Activated T-helper 1 cell treated with anti-CD3 and anti-CD28 coated beads, Interleukin-2, amount 50 U/mL, for 16 hours (primary cell): ENCODE data around the gene NDUFS7.
A peak's percentile ranks its signal among the peaks of the same experiment; 100 is the strongest.
"Not testable (repeated sequence)": the region's sequence is repeated elsewhere in the genome, so short reads cannot be mapped to it uniquely, and the experiment has no call there.

Experiments
- DNase-seq, 2 donors: peaks; one replicate each; pipeline ENCODE4 v3.0.0-alpha.2; 2020; ENCODE audit warnings: low read depth in 1 of 2, low spot score in 1 of 2

NDUFS7 gene

GRCh38 chr19:1431759-1432506 is 48.2 kb downstream of the NDUFS7 start:
- DNase-seq: no peak

- no peak for DNase-seq
Observed at GRCh38 chr19:1432507-1432887, 48.8 kb downstream of the NDUFS7 start.

- DNase-seq: no peak
Observed at GRCh38 chr19:1433119-1434039, 49.7 kb downstream of the NDUFS7 start.

- DNase-seq: no peak
Observed at GRCh38 chr19:1434040-1434366, 50.3 kb downstream of the NDUFS7 start.

- DNase-seq: no peak
Observed at GRCh38 chr19:1434577-1435060, 50.9 kb downstream of the NDUFS7 start.

- no peak for DNase-seq
Observed at GRCh38 chr19:1435378-1435989, 51.8 kb downstream of the NDUFS7 start.

GRCh38 chr19:1437609-1438008 is 53.9 kb downstream of the NDUFS7 start:
- no peak for DNase-seq

GRCh38 chr19:1438035-1438932 is 54.6 kb downstream of the NDUFS7 start, which contains the start of gene RPS15:
RPS15 (plus strand) TSS chr19:1438396; CDS start chr19:1438426, 30 bp downstream.
- peak; percentile 92 to 95 for DNase-seq

- no peak for DNase-seq
Observed at GRCh38 chr19:1438933-1439354, 55.2 kb downstream of the NDUFS7 start.

GRCh38 chr19:1439525-1440417 is 56.1 kb downstream of the NDUFS7 start:
- not testable (repeated sequence) for DNase-seq

GRCh38 chr19:1440418-1440801 is 56.7 kb downstream of the NDUFS7 start:
- DNase-seq: no peak

GRCh38 chr19:1441022-1441426 is 57.3 kb downstream of the NDUFS7 start:
- no peak for DNase-seq

- DNase-seq: no peak
Observed at GRCh38 chr19:1441677-1442438, 58.2 kb downstream of the NDUFS7 start.
